Measurements from ENCODE around the gene EMC10.

The EMC10 gene

GRCh38 chr19:50516964-50517703 lies 40.8 kb downstream of the EMC10 start:
- no peak overlapping the region for H2AFZ ChIP-seq
- no peaks in the 10 kb centered on the region for H3K27me3 ChIP-seq (ENCODE audit: control insufficient read depth, insufficient read depth, low read length)
- no peaks in the 10 kb centered on the region for H3K36me3 ChIP-seq (ENCODE audit: control insufficient read depth, insufficient read depth, low read length)
- H3K9ac ChIP-seq: no peak overlapping the region
- H3K9me3 ChIP-seq (ENCODE audit: control insufficient read depth, low read length): no peaks in the 10 kb centered on the region
- TF ChIP-seq CTCF (IDR thresholded peaks at IDR 0.05): no peak
- H3K79me2 ChIP-seq: no peaks in the 10 kb centered on the region
- H3K4me1 ChIP-seq: peaks cover 7% of the 10 kb centered on the region
- no peak overlapping the region for H3K4me3 ChIP-seq (ENCODE audit: low read depth, low read length)
- H3K27ac ChIP-seq: no peak overlapping the region
- peak overlapping the region; percentile 34 for H3K4me2 ChIP-seq (ENCODE audit: low read length)

- H2AFZ ChIP-seq: no peak overlapping the region
- H3K79me2 ChIP-seq: no peaks in the 10 kb centered on the region
- no peak overlapping the region for H3K9ac ChIP-seq
- no peaks in the 10 kb centered on the region for H3K9me3 ChIP-seq (ENCODE audit: control insufficient read depth, low read length)
- H3K4me2 ChIP-seq (ENCODE audit: low read length): no peak overlapping the region
- no peaks in the 10 kb centered on the region for H3K36me3 ChIP-seq (ENCODE audit: control insufficient read depth, insufficient read depth, low read length)
- TF ChIP-seq CTCF (IDR thresholded peaks at IDR 0.05): no peak
- H3K4me1 ChIP-seq: peaks cover 7% of the 10 kb centered on the region
- no peaks in the 10 kb centered on the region for H3K27me3 ChIP-seq (ENCODE audit: control insufficient read depth, insufficient read depth, low read length)
- H3K4me3 ChIP-seq (ENCODE audit: low read depth, low read length): no peak overlapping the region
- no peak overlapping the region for H3K27ac ChIP-seq
Measured at GRCh38 chr19:50517704-50518075, 41.4 kb downstream of the EMC10 start.

- Histone ChIP-seq H3K4me1 (peaks cover 4% of the 10 kb centered on the region), H3K79me2 (no peaks in the 10 kb centered on the region), H3K9me3 (ENCODE audit: control insufficient read depth, low read length) (no peaks in the 10 kb centered on the region), H3K4me3 (ENCODE audit: low read depth, low read length) (no peak overlapping the region), H3K27ac (no peak overlapping the region), H3K36me3 (ENCODE audit: control insufficient read depth, insufficient read depth, low read length) (no peaks in the 10 kb centered on the region), H2AFZ (no peak overlapping the region), H3K9ac (no peak overlapping the region), H3K27me3 (ENCODE audit: control insufficient read depth, insufficient read depth, low read length) (no peaks in the 10 kb centered on the region), H3K4me2 (ENCODE audit: low read length) (no peak overlapping the region)
- no peak for TF ChIP-seq CTCF (IDR thresholded peaks at IDR 0.05)
Measured at GRCh38 chr19:50518091-50519005, 42.0 kb downstream of the EMC10 start.

GRCh38 chr19:50519006-50519575 lies 42.8 kb downstream of the EMC10 start:
- no peak overlapping the region for H3K4me2 ChIP-seq (ENCODE audit: low read length)
- no peak overlapping the region for H3K9ac ChIP-seq
- H2AFZ ChIP-seq: no peak overlapping the region
- TF ChIP-seq CTCF (IDR thresholded peaks at IDR 0.05): no peak
- no peak overlapping the region for H3K4me3 ChIP-seq (ENCODE audit: low read depth, low read length)
- H3K27ac ChIP-seq: no peak overlapping the region
- H3K9me3 ChIP-seq (ENCODE audit: control insufficient read depth, low read length): no peaks in the 10 kb centered on the region
- no peaks in the 10 kb centered on the region for H3K79me2 ChIP-seq
- H3K36me3 ChIP-seq (ENCODE audit: control insufficient read depth, insufficient read depth, low read length): no peaks in the 10 kb centered on the region
- H3K4me1 ChIP-seq: peaks cover 3% of the 10 kb centered on the region
- H3K27me3 ChIP-seq (ENCODE audit: control insufficient read depth, insufficient read depth, low read length): no peaks in the 10 kb centered on the region
